H1 (cell line): Measurements from ENCODE around the gene CASZ1. TPM values are rescaled to one million over a fixed set of nuclear protein-coding genes. Genes with fewer than 3 reads are reported as not detected.

Source experiments
- ATF2 ChIP-seq: IDR thresholded peaks from 2 replicates; pipeline ENCODE4 v1.6.1; 2012; ENCODE audit warnings: low read length, inconsistent platforms
- CHD7 ChIP-seq: fragments of 300-600 bp; sonication (generic); IDR thresholded peaks from 2 replicates; pipeline ENCODE4 v1.7.1; 2012; ENCODE audit warnings: low read length, moderate library complexity, mild to moderate bottlenecking, inconsistent platforms; ENCODE audit not compliant: insufficient replicate concordance
- GTF2F1 ChIP-seq: IDR thresholded peaks from 2 replicates; pipeline ENCODE4 v1.6.1; 2012; ENCODE audit warnings: low read depth, low read length, improper control_type of control experiment, borderline replicate concordance
- JUN ChIP-seq: IDR thresholded peaks from 2 replicates; pipeline ENCODE4 v1.6.1; 2011; ENCODE audit warnings: low read depth, mild to moderate bottlenecking, improper control_type of control experiment, low read length
- RNF2 ChIP-seq: fragments of 200-900, 300-1000 bp; sonication (generic); IDR thresholded peaks from 2 replicates; pipeline ENCODE4 v1.7.1; 2016; ENCODE audit warnings: borderline replicate concordance, low read depth, mild to moderate bottlenecking, antibody characterized with exemption, low read length; ENCODE audit not compliant: poor library complexity, severe bottlenecking; ENCODE audit errors: missing control alignments
- polyA plus RNA-seq, 7 experiments: library from polyadenylated mRNA; depleted of rRNA in 3 of 7; stranded (reverse) in 5 of 7; unstranded in 2 of 7; fragments of >200 nt in 5 of 7; fragments of 200-250 nt in 2 of 7; gene quantifications; 1 replicate in 5 of 7; 2 replicates in 1 of 7; 4 replicates in 1 of 7; pipeline versions ENCODE4 v1.2.1 to v1.2.3, GENCODE V29; 2011 to 2013; ENCODE audit warnings: missing spikeins in 2 of 7, mixed read lengths in 2 of 7
- total RNA-seq: library from RNA; stranded (reverse); fragmentation: NEBNext Ultra II Directional; extraction: Animal tissue kit (Norgen Biotek cat#: 25700); gene quantifications from 2 replicates; pipeline ENCODE4 v1.2.1, GENCODE V29; 2021

CASZ1 gene
- total and polyA plus RNA-seq, 2 of the 8 experiments (the other 6 are each of a cell fraction or from before 2014, with no cell fraction given) = 4.4 to 7.7 TPM

GRCh38 chr1:10701145-10701544 is 95.3 kb downstream of the CASZ1 start (continued):
- TF ChIP-seq RNF2 (no peak), CHD7 (no peak), ATF2 (no peak), GTF2F1 (no peak), JUN (no peak)
